Neuronal stem cell (in vitro differentiated cells): Measurements from ENCODE around the gene MT1HL1.

Experiments
- DNase-seq: peaks from one replicate; pipeline ENCODE4 v3.0.0-alpha.2; 2013; ENCODE audit warnings: low spot score
- H2AFZ ChIP-seq: one replicate; pipeline ENCODE4 v1.6.1; 2013; ENCODE audit warnings: mild to moderate bottlenecking, low read length, inconsistent platforms
- H2AK5ac ChIP-seq: 2 replicates; pipeline ENCODE4 v1.6.1; 2013; ENCODE audit warnings: low read depth, mild to moderate bottlenecking, inconsistent platforms, low read length, moderate library complexity, mixed read lengths
- H2BK120ac ChIP-seq: 2 replicates; pipeline ENCODE4 v1.6.1; 2013; ENCODE audit warnings: low read depth, mild to moderate bottlenecking, inconsistent platforms, low read length, moderate library complexity, mixed read lengths
- H2BK12ac ChIP-seq: one replicate; pipeline ENCODE4 v1.6.1; 2013; ENCODE audit warnings: low read length, inconsistent platforms
- H2BK15ac ChIP-seq: 2 replicates; pipeline ENCODE4 v1.6.1; 2013; ENCODE audit warnings: mild to moderate bottlenecking, low read length, inconsistent platforms, mixed read lengths
- H2BK5ac ChIP-seq: one replicate; pipeline ENCODE4 v1.6.1; 2013; ENCODE audit warnings: inconsistent platforms, mild to moderate bottlenecking, low read length, moderate library complexity
- H3K14ac ChIP-seq: one replicate; pipeline ENCODE4 v1.6.1; 2013; ENCODE audit warnings: low read length, inconsistent platforms
- H3K18ac ChIP-seq: 2 replicates; pipeline ENCODE4 v1.6.1; 2013; ENCODE audit warnings: low read length, inconsistent platforms
- H3K23ac ChIP-seq: 2 replicates; pipeline ENCODE4 v1.6.1; 2013; ENCODE audit warnings: low read depth, mild to moderate bottlenecking, mixed read lengths, low read length, inconsistent platforms; ENCODE audit not compliant: poor library complexity
- H3K27ac ChIP-seq: replicated peaks from 3 replicates; pipeline ENCODE4 v1.5.1; 2013; ENCODE audit warnings: low read length, inconsistent platforms
- H3K27me3 ChIP-seq, 3 experiments: 2 replicates each; pipeline ENCODE4 v1.6.1; 2013; ENCODE audit warnings: low read length in 3 of 3, mild to moderate bottlenecking in 2 of 3, inconsistent platforms in 1 of 3, low read depth in 1 of 3, mixed read lengths in 1 of 3, moderate library complexity in 1 of 3; ENCODE audit not compliant: control insufficient read depth in 3 of 3, insufficient read depth in 3 of 3
- H3K36me3 ChIP-seq, 2 donors: replicated peaks in 1 of 2; 2 replicates each; pipeline ENCODE4 v1.6.1; 2013; ENCODE audit warnings: low read length in 2 of 2; ENCODE audit not compliant: control insufficient read depth in 2 of 2, insufficient read depth in 2 of 2
- H3K4ac ChIP-seq: 2 replicates; pipeline ENCODE4 v1.6.1; 2013; ENCODE audit warnings: inconsistent platforms, mild to moderate bottlenecking, low read length, moderate library complexity
- H3K4me1 ChIP-seq, 2 donors: 1 replicate in 1 of 2; 2 replicates in 1 of 2; pipeline ENCODE4 v1.6.1; 2013; ENCODE audit warnings: low read length in 2 of 2, low read depth in 1 of 2; ENCODE audit not compliant: control insufficient read depth in 2 of 2, insufficient read depth in 1 of 2
- H3K4me2 ChIP-seq: one replicate; pipeline ENCODE4 v1.6.1; 2013; ENCODE audit warnings: mild to moderate bottlenecking, low read length, inconsistent platforms; ENCODE audit not compliant: insufficient read depth, poor library complexity, severe bottlenecking
- H3K4me3 ChIP-seq, 2 donors: 2 replicates each; pipeline ENCODE4 v1.5.1; 2013; ENCODE audit warnings: low read length in 2 of 2, mild to moderate bottlenecking in 2 of 2, inconsistent platforms in 1 of 2, moderate library complexity in 1 of 2
- H3K79me1 ChIP-seq: one replicate; pipeline ENCODE4 v1.6.1; 2013; ENCODE audit warnings: low read depth, mild to moderate bottlenecking, inconsistent platforms, low read length, moderate library complexity
- H3K9ac ChIP-seq: one replicate; pipeline ENCODE4 v1.6.1; 2013; ENCODE audit warnings: mild to moderate bottlenecking, low read depth, low read length, inconsistent platforms; ENCODE audit not compliant: poor library complexity
- H3K9me3 ChIP-seq, 2 donors: replicated peaks in 1 of 2; 2 replicates each; pipeline versions ENCODE3 to v1.6.1; 2013; ENCODE audit warnings: low read length in 2 of 2, mild to moderate bottlenecking in 2 of 2, inconsistent platforms in 1 of 2, low read depth in 1 of 2, mixed read lengths in 1 of 2, moderate library complexity in 1 of 2; ENCODE audit not compliant: control insufficient read depth in 2 of 2, insufficient read depth in 1 of 2
- H4K8ac ChIP-seq: one replicate; pipeline ENCODE4 v1.6.1; 2013; ENCODE audit warnings: low read depth, mild to moderate bottlenecking, inconsistent platforms, low read length, moderate library complexity
- H4K91ac ChIP-seq: one replicate; pipeline ENCODE4 v1.6.1; 2013; ENCODE audit warnings: low read length, low read depth, mild to moderate bottlenecking, inconsistent platforms; ENCODE audit not compliant: poor library complexity
- WGBS, 2 donors: extraction: QIAGEN DNeasy Blood & Tissue Kit; methylation state at CpG; one replicate each; pipeline ENCODE4 v1.1.7; 2013; ENCODE audit warnings: missing lambda C conversion rate in 2 of 2, mixed read lengths in 1 of 2; ENCODE audit not compliant: insufficient read length in 2 of 2, insufficient replicate concordance in 1 of 2; ENCODE audit errors: extremely low coverage in 2 of 2; 5-methylcytosine and 5-hydroxymethylcytosine counted together

Gene MT1HL1

GRCh38 chr1:237012788-237013383 lies 8.6 kb upstream of the MT1HL1 start:
- H3K36me3 ChIP-seq, result no peaks in the 10 kb centered on the region
- H2BK12ac ChIP-seq, result no peak overlapping the region
- no peak overlapping the region for H3K14ac ChIP-seq
- H3K4me3 ChIP-seq, result no peak overlapping the region
- no peak overlapping the region for H2BK120ac ChIP-seq
- H3K27me3 ChIP-seq, result peaks cover 0 to 5% (median 0%) of the 10 kb centered on the region in 3 experiments
- H3K4me1 ChIP-seq, result peaks cover 0 to 2% of the 10 kb centered on the region in 2 donors
- H3K4ac ChIP-seq, result no peak overlapping the region
- no peak overlapping the region for H2BK5ac ChIP-seq
- no peak overlapping the region for H4K91ac ChIP-seq
- H3K79me1 ChIP-seq, result no peaks in the 10 kb centered on the region
- no peak overlapping the region for H2BK15ac ChIP-seq
- H3K9me3 ChIP-seq, result no peaks in the 10 kb centered on the region
- H3K9ac ChIP-seq, result no peak overlapping the region
- H2AFZ ChIP-seq, result peak overlapping the region; percentile 51
- no peak overlapping the region for H2AK5ac ChIP-seq
- no peak for DNase-seq
- H3K27ac ChIP-seq, result no peak overlapping the region
- WGBS, 2 donors, result no CpG with 5 or more reads among the region's 15 CpGs
- H3K23ac ChIP-seq, result no peak overlapping the region
- no peak overlapping the region for H4K8ac ChIP-seq
- no peak overlapping the region for H3K18ac ChIP-seq
- H3K4me2 ChIP-seq, result no peak overlapping the region

GRCh38 chr1:237012361-237012760 lies 8.1 kb upstream of the MT1HL1 start:
- H3K18ac ChIP-seq, result no peak overlapping the region
- no peak overlapping the region for H4K91ac ChIP-seq
- H2BK15ac ChIP-seq, result no peak overlapping the region
- H3K23ac ChIP-seq, result no peak overlapping the region
- no peak overlapping the region for H2BK5ac ChIP-seq
- DNase-seq, result no peak
- no peak overlapping the region for H4K8ac ChIP-seq
- no peak overlapping the region for H3K27ac ChIP-seq
- no peak overlapping the region for H2BK12ac ChIP-seq
- no peak overlapping the region for H3K4me3 ChIP-seq
- H3K4me2 ChIP-seq, result no peak overlapping the region
- H2AFZ ChIP-seq, result no peak overlapping the region
- no peak overlapping the region for H2BK120ac ChIP-seq
- H3K14ac ChIP-seq, result no peak overlapping the region
- no peak overlapping the region for H2AK5ac ChIP-seq
- no CpG with 5 or more reads among the region's 5 CpGs for WGBS, 2 donors
- H3K4ac ChIP-seq, result no peak overlapping the region
- no peaks in the 10 kb centered on the region for H3K9me3 ChIP-seq
- H3K4me1 ChIP-seq, result peaks cover 0 to 2% of the 10 kb centered on the region in 2 donors
- H3K27me3 ChIP-seq, result peaks cover 0 to 5% (median 0%) of the 10 kb centered on the region in 3 experiments
- no peaks in the 10 kb centered on the region for H3K36me3 ChIP-seq
- H3K9ac ChIP-seq, result no peak overlapping the region
- no peaks in the 10 kb centered on the region for H3K79me1 ChIP-seq

GRCh38 chr1:237011432-237011831 lies 7.2 kb upstream of the MT1HL1 start:
- Histone ChIP-seq H2BK5ac (no peak overlapping the region), H3K9me3 (no peaks in the 10 kb centered on the region), H2BK120ac (no peak overlapping the region), H3K27me3 (peaks cover 0 to 5% (median 0%) of the 10 kb centered on the region in 3 experiments), H2AK5ac (no peak overlapping the region), H3K27ac (no peak overlapping the region), H4K91ac (no peak overlapping the region), H2BK15ac (no peak overlapping the region), H2BK12ac (no peak overlapping the region), H3K4me3 (no peak overlapping the region), H3K4me1 (no peaks in the 10 kb centered on the region), H3K9ac (no peak overlapping the region), H2AFZ (no peak overlapping the region), H4K8ac (no peak overlapping the region), H3K4me2 (no peak overlapping the region), H3K18ac (no peak overlapping the region), H3K4ac (no peak overlapping the region), H3K23ac (no peak overlapping the region), H3K79me1 (no peaks in the 10 kb centered on the region), H3K14ac (no peak overlapping the region), H3K36me3 (no peaks in the 10 kb centered on the region)
- no CpG with 5 or more reads among the region's 3 CpGs for WGBS, 2 donors
- DNase-seq, result no peak

- H3K14ac ChIP-seq, result no peak overlapping the region
- H3K79me1 ChIP-seq, result no peaks in the 10 kb centered on the region
- no peaks in the 10 kb centered on the region for H3K9me3 ChIP-seq
- no peak overlapping the region for H2BK5ac ChIP-seq
- WGBS, 2 donors, result no CpG with 5 or more reads among the region's 4 CpGs
- H3K4ac ChIP-seq, result no peak overlapping the region
- no peak overlapping the region for H2AFZ ChIP-seq
- no peak overlapping the region for H4K8ac ChIP-seq
- no peak overlapping the region for H3K9ac ChIP-seq
- no peak overlapping the region for H2BK120ac ChIP-seq
- H3K27me3 ChIP-seq, result peaks cover 0 to 5% (median 0%) of the 10 kb centered on the region in 3 experiments
- DNase-seq, result no peak
- H3K18ac ChIP-seq, result no peak overlapping the region
- no peak overlapping the region for H3K23ac ChIP-seq
- H3K36me3 ChIP-seq, result no peaks in the 10 kb centered on the region
- no peak overlapping the region for H2BK15ac ChIP-seq
- no peak overlapping the region for H3K4me3 ChIP-seq
- no peak overlapping the region for H4K91ac ChIP-seq
- no peak overlapping the region for H2BK12ac ChIP-seq
- H3K4me1 ChIP-seq, result no peaks in the 10 kb centered on the region
- H2AK5ac ChIP-seq, result no peak overlapping the region
- H3K4me2 ChIP-seq, result no peak overlapping the region
- no peak overlapping the region for H3K27ac ChIP-seq
These were observed 5.4 kb upstream of the MT1HL1 start for GRCh38 chr1:237009611-237010010.
